ENCODE results near the gene PODNL1.

DNA sequence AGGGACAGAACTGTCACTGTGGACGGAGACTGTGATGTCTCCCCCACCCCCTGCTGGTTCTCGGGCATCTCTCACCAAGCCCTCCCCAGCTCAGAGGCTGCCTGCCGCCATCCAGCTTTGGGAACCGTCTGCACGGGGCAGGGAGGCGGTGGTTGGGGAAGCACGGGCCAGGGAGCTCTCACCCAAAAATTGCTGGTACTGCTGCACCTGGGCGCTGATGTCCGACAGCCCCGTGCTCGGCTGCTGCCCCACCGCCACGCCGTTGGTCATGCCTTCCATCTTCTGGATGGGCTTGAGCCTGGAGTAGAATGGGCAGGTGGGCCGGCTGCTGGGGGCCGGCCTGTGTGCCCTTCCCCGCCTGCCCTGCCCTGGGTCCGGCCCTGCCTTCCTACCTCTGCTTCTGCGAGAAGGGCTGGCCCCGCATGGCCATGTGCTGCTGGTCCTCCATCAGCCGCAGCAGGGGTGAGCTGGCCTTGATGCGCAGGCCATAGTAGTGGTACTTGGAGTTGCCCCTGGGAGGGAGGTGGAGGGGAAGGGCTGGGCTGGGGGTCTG lies 30.2 kb upstream of the PODNL1 start:
- TF ChIP-seq TEAD4 (IDR thresholded peaks at IDR 0.05; ENCODE audit: low read depth, low read length): no peak
- TF ChIP-seq, protein P1, sequence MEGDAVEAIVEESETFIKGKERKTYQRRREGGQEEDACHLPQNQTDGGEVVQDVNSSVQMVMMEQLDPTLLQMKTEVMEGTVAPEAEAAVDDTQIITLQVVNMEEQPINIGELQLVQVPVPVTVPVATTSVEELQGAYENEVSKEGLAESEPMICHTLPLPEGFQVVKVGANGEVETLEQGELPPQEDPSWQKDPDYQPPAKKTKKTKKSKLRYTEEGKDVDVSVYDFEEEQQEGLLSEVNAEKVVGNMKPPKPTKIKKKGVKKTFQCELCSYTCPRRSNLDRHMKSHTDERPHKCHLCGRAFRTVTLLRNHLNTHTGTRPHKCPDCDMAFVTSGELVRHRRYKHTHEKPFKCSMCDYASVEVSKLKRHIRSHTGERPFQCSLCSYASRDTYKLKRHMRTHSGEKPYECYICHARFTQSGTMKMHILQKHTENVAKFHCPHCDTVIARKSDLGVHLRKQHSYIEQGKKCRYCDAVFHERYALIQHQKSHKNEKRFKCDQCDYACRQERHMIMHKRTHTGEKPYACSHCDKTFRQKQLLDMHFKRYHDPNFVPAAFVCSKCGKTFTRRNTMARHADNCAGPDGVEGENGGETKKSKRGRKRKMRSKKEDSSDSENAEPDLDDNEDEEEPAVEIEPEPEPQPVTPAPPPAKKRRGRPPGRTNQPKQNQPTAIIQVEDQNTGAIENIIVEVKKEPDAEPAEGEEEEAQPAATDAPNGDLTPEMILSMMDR (IDR thresholded peaks at IDR 0.05; ENCODE audit: control extremely low read depth in 1 of 3, insufficient read depth in 1 of 3, low read depth in 1 of 3, low read length in 3 of 3): no peak
- TF ChIP-seq, protein P2, sequence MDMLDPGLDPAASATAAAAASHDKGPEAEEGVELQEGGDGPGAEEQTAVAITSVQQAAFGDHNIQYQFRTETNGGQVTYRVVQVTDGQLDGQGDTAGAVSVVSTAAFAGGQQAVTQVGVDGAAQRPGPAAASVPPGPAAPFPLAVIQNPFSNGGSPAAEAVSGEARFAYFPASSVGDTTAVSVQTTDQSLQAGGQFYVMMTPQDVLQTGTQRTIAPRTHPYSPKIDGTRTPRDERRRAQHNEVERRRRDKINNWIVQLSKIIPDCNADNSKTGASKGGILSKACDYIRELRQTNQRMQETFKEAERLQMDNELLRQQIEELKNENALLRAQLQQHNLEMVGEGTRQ (IDR thresholded peaks at IDR 0.05; ENCODE audit: low read length): no peak

Measured in H1 (cell line).